Measurements from ENCODE around the gene CLDN22.

- TF ChIP-seq, protein P1, sequence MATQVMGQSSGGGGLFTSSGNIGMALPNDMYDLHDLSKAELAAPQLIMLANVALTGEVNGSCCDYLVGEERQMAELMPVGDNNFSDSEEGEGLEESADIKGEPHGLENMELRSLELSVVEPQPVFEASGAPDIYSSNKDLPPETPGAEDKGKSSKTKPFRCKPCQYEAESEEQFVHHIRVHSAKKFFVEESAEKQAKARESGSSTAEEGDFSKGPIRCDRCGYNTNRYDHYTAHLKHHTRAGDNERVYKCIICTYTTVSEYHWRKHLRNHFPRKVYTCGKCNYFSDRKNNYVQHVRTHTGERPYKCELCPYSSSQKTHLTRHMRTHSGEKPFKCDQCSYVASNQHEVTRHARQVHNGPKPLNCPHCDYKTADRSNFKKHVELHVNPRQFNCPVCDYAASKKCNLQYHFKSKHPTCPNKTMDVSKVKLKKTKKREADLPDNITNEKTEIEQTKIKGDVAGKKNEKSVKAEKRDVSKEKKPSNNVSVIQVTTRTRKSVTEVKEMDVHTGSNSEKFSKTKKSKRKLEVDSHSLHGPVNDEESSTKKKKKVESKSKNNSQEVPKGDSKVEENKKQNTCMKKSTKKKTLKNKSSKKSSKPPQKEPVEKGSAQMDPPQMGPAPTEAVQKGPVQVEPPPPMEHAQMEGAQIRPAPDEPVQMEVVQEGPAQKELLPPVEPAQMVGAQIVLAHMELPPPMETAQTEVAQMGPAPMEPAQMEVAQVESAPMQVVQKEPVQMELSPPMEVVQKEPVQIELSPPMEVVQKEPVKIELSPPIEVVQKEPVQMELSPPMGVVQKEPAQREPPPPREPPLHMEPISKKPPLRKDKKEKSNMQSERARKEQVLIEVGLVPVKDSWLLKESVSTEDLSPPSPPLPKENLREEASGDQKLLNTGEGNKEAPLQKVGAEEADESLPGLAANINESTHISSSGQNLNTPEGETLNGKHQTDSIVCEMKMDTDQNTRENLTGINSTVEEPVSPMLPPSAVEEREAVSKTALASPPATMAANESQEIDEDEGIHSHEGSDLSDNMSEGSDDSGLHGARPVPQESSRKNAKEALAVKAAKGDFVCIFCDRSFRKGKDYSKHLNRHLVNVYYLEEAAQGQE (IDR thresholded peaks at IDR 0.05) = no peak
- TF ChIP-seq CTCF (IDR thresholded peaks at IDR 0.05) = no peak
- TF ChIP-seq EP300 (IDR thresholded peaks at IDR 0.05) = no peak
- TF ChIP-seq MAX (IDR thresholded peaks at IDR 0.05) = no peak
- no peak for TF ChIP-seq RAD21 (conservative IDR thresholded peaks at IDR 0.05 in 1 of 2, IDR thresholded peaks at IDR 0.05 in 1 of 2)
These were observed 1.0 kb upstream of the CLDN22 start for GRCh38 chr4:183321079-183321478.
